ENCODE results near the gene DOK4.

DNA sequence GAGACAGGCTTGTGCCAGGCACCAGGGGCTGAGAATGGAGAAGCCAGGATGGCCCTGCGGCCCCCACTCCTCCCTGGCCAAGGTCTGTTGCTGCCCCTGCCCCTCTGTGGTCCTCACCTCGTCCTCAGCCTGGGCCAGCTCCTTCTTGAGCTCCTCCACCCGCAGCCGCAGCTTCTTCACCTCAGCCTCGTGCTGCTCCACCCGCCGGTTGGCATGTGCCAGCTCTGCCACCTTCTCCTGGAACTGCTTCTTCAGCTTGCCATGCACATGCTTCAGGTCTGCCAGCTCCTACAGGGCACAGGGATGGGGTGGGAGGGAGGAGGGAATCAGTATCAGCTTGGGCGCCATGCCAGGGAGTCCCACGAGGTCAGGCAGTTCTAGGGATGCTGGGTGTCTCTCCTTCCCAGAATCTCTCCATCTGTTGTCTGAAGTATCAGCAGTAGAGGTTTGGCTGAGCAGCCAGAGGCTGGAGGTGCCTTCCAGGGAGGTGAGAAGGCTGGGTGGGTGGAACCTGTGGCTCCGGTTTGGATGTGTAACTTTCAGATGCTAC is 30.0 kb upstream of the DOK4 start:
- TF ChIP-seq ZBTB33 (IDR thresholded peaks at IDR 0.05; ENCODE audit: extremely low read depth, insufficient replicate concordance, low read length) (no peak), EZH2phosphoT487 (IDR thresholded peaks at IDR 0.05; ENCODE audit: borderline replicate concordance) (no peak)
- TF ChIP-seq, protein P1, sequence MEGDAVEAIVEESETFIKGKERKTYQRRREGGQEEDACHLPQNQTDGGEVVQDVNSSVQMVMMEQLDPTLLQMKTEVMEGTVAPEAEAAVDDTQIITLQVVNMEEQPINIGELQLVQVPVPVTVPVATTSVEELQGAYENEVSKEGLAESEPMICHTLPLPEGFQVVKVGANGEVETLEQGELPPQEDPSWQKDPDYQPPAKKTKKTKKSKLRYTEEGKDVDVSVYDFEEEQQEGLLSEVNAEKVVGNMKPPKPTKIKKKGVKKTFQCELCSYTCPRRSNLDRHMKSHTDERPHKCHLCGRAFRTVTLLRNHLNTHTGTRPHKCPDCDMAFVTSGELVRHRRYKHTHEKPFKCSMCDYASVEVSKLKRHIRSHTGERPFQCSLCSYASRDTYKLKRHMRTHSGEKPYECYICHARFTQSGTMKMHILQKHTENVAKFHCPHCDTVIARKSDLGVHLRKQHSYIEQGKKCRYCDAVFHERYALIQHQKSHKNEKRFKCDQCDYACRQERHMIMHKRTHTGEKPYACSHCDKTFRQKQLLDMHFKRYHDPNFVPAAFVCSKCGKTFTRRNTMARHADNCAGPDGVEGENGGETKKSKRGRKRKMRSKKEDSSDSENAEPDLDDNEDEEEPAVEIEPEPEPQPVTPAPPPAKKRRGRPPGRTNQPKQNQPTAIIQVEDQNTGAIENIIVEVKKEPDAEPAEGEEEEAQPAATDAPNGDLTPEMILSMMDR (IDR thresholded peaks at IDR 0.05 in 2 of 3, conservative IDR thresholded peaks at IDR 0.05 in 1 of 3; ENCODE audit: borderline replicate concordance in 1 of 3, insufficient read depth in 1 of 3, low read depth in 2 of 3, low read length in 2 of 3) = no peak
